GM19463 (cell line): ENCODE data around the gene LYSMD3.
A peak's percentile ranks its signal among the peaks of the same experiment; 100 is the strongest.

Source experiments
- ATAC-seq: cut with Tn5 transposase; IDR thresholded peaks from one replicate; pipeline ENCODE4 v1.9.1; 2021; ENCODE audit warnings: mild to moderate bottlenecking, moderate library complexity; ENCODE audit not compliant: unreplicated experiment

Gene LYSMD3

GRCh38 chr5:90548069-90548593 lies 18.7 kb upstream of the LYSMD3 start:
- no peak for ATAC-seq

- ATAC-seq: no peak
Measured at GRCh38 chr5:90547072-90547536, 17.7 kb upstream of the LYSMD3 start.

- no peak for ATAC-seq
Measured at GRCh38 chr5:90546216-90546837, 16.9 kb upstream of the LYSMD3 start.

- no peak for ATAC-seq
Measured at GRCh38 chr5:90545511-90545910, 16.1 kb upstream of the LYSMD3 start.

GRCh38 chr5:90542827-90543519 lies 13.6 kb upstream of the LYSMD3 start:
- no peak for ATAC-seq

- no peak for ATAC-seq
Measured at GRCh38 chr5:90534922-90535321, 5.5 kb upstream of the LYSMD3 start.

GRCh38 chr5:90533794-90534193 lies 4.4 kb upstream of the LYSMD3 start:
- ATAC-seq: no peak

GRCh38 chr5:90530736-90531487 lies 1.5 kb upstream of the LYSMD3 start:
- no peak for ATAC-seq

- ATAC-seq: peak; percentile 44
Measured at GRCh38 chr5:90529939-90530677, 724 bp upstream of the LYSMD3 start.

GRCh38 chr5:90528601-90529193 lies 687 bp downstream of the LYSMD3 start:
- ATAC-seq: no peak

- no peak for ATAC-seq
Measured at GRCh38 chr5:90519081-90519480, 10.3 kb downstream of the LYSMD3 start.

- ATAC-seq: no peak
Measured at GRCh38 chr5:90518661-90519060, 10.7 kb downstream of the LYSMD3 start.

GRCh38 chr5:90514520-90514919 lies 14.9 kb downstream of the LYSMD3 start:
- ATAC-seq: no peak

- no peak for ATAC-seq
Measured at GRCh38 chr5:90510438-90510837, 18.9 kb downstream of the LYSMD3 start.

GRCh38 chr5:90506221-90506620 lies 23.2 kb downstream of the LYSMD3 start:
- no peak for ATAC-seq

- ATAC-seq: no peak
Measured at GRCh38 chr5:90504743-90505142, 24.6 kb downstream of the LYSMD3 start.

- ATAC-seq: no peak
Measured at GRCh38 chr5:90503596-90503995, 25.8 kb downstream of the LYSMD3 start.

GRCh38 chr5:90495146-90495545 lies 34.2 kb downstream of the LYSMD3 start:
- ATAC-seq: no peak

GRCh38 chr5:90494043-90494442 lies 35.3 kb downstream of the LYSMD3 start:
- no peak for ATAC-seq

- ATAC-seq: no peak
Measured at GRCh38 chr5:90488791-90489190, 40.6 kb downstream of the LYSMD3 start.

- ATAC-seq: no peak
Measured at GRCh38 chr5:90484540-90484939, 44.8 kb downstream of the LYSMD3 start.
